Thoracic aorta (tissue), 2 donors: ENCODE data around the gene HIRIP3. TPM values are rescaled to one million over a fixed set of nuclear protein-coding genes. Genes with fewer than 3 reads are reported as not detected.
"Not testable (repeated sequence)": the region's sequence is repeated elsewhere in the genome, so short reads cannot be mapped to it uniquely, and the experiment has no call there.

Source experiments
- ATAC-seq: fragments of 150-250 bp; one replicate; pipeline ENCODE4 v1.8.0; 2017; ENCODE audit warnings: low read depth; ENCODE audit not compliant: insufficient number of reproducible peaks, low FRiP score
- DNase-seq: peaks from one replicate; pipeline ENCODE4 v3.0.0-alpha.2; 2020; ENCODE audit warnings: low spot score
- H3K27ac ChIP-seq, 2 donors: fragments of 200-600 bp; sonication (generic); 1 replicate in 1 of 2; 2 replicates in 1 of 2; pipeline ENCODE4 v1.5.1; 2016; ENCODE audit warnings: mild to moderate bottlenecking in 2 of 2, moderate library complexity in 2 of 2
- H3K27me3 ChIP-seq: fragments of 200-600 bp; sonication (generic); replicated peaks from 2 replicates; pipeline ENCODE4 v1.6.0; 2016; ENCODE audit warnings: mild to moderate bottlenecking; ENCODE audit not compliant: insufficient read depth
- H3K36me3 ChIP-seq: fragments of 200-600 bp; sonication (generic); one replicate; pipeline ENCODE4 v1.5.1; 2016
- H3K4me1 ChIP-seq, 2 donors: fragments of 200-600 bp; sonication (generic); 1 replicate in 1 of 2; 2 replicates in 1 of 2; pipeline versions ENCODE4 v1.5.1 to v1.6.0; 2016; ENCODE audit warnings: low read depth in 2 of 2, mild to moderate bottlenecking in 1 of 2; ENCODE audit not compliant: control insufficient read depth in 1 of 2
- H3K4me3 ChIP-seq: fragments of 200-600 bp; sonication (generic); 2 replicates; pipeline ENCODE4 v1.5.1; 2016; ENCODE audit warnings: mild to moderate bottlenecking
- H3K9me3 ChIP-seq: fragments of 200-600 bp; sonication (generic); 2 replicates; pipeline ENCODE4 v1.5.1; 2016
- total RNA-seq, 2 donors: library from RNA; depleted of rRNA; stranded (reverse); fragments of >200 nt; gene quantifications; one replicate each; pipeline versions ENCODE4 v1.1.0 to v1.2.3, GENCODE V29; 2016
- TF ChIP-seq, protein P1 (sequence below): fragments of 200-600 bp; sonication (generic); IDR thresholded peaks from one replicate; pipeline ENCODE4 v1.5.1; 2019; ENCODE audit warnings: antibody characterized with exemption

The HIRIP3 gene, protein sequence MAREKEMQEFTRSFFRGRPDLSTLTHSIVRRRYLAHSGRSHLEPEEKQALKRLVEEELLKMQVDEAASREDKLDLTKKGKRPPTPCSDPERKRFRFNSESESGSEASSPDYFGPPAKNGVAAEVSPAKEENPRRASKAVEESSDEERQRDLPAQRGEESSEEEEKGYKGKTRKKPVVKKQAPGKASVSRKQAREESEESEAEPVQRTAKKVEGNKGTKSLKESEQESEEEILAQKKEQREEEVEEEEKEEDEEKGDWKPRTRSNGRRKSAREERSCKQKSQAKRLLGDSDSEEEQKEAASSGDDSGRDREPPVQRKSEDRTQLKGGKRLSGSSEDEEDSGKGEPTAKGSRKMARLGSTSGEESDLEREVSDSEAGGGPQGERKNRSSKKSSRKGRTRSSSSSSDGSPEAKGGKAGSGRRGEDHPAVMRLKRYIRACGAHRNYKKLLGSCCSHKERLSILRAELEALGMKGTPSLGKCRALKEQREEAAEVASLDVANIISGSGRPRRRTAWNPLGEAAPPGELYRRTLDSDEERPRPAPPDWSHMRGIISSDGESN
- total RNA-seq = 10 to 100 TPM in 1 of 2 donors, 1 to 10 TPM in 1; 6.1 to 17.7 TPM

DNA sequence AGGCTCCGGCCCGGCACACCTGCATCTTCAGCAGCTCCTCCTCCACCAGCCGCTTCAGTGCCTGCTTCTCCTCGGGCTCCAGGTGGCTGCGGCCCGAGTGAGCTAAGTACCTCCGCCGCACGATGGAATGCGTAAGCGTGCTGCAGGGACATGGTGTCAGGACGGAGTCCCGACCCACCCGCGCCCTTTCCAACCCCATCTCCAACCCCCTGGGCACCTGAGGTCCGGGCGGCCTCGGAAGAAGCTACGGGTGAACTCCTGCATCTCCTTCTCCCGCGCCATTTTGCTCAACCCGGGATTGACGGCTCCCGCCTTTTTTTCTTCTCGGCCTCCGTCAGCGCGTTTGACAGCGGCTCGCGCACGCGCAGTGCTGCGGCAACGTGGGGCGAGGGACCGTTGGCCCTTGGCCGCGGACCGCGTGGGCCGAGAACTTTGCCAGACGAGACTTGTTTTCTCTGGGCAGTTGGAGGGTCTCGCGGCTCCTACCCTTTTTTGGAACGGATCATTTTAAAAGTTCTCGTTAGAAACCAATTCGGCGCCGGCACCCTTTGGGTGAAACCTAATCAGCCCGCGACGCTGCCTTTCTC, at the start of gene HIRIP3:
Gene HIRIP3 (minus strand): TSS at position 294 of the 587 bp plus-strand sequence. CDS start 12 bp downstream, at position 282.
- TF ChIP-seq, protein P1, sequence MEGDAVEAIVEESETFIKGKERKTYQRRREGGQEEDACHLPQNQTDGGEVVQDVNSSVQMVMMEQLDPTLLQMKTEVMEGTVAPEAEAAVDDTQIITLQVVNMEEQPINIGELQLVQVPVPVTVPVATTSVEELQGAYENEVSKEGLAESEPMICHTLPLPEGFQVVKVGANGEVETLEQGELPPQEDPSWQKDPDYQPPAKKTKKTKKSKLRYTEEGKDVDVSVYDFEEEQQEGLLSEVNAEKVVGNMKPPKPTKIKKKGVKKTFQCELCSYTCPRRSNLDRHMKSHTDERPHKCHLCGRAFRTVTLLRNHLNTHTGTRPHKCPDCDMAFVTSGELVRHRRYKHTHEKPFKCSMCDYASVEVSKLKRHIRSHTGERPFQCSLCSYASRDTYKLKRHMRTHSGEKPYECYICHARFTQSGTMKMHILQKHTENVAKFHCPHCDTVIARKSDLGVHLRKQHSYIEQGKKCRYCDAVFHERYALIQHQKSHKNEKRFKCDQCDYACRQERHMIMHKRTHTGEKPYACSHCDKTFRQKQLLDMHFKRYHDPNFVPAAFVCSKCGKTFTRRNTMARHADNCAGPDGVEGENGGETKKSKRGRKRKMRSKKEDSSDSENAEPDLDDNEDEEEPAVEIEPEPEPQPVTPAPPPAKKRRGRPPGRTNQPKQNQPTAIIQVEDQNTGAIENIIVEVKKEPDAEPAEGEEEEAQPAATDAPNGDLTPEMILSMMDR = no peak
- H3K27ac ChIP-seq = peak within 1 kb of the TSS; percentile 89 to 96
- no peaks in the 10 kb centered on the region for H3K27me3 ChIP-seq
- H3K4me3 ChIP-seq = peak within 1 kb of the TSS; percentile 86
- peaks cover 16% of the 10 kb centered on the region for H3K36me3 ChIP-seq
- peak; percentile 47 for DNase-seq
- H3K4me1 ChIP-seq = peaks cover 12 to 20% of the 10 kb centered on the region in 2 donors
- peak; percentile 57 for ATAC-seq
- H3K9me3 ChIP-seq = no peaks in the 10 kb centered on the region

DNA sequence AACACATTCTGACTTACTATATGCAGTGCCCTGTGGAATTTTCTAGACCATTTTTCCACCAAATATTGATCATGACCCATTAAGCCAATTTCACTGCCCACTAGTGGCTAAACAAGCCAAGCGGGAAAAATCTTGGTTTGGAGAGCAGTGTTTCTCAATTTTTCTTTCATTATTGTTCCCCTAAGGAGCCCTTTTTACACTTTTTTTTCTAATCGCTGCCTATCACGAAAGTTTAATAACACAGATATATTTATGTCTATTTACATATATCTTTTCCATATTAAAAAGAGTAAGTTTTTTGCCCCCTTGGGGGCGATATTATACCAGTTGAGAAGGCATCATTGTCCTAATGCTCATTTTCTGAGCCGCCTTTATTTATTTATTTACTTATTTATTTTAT, 46.4 kb upstream of the HIRIP3 start:
- Histone ChIP-seq H3K36me3 (no peaks in the 10 kb centered on the region), H3K9me3 (no peaks in the 10 kb centered on the region)
- TF ChIP-seq, protein P1 = peak; percentile 31

DNA sequence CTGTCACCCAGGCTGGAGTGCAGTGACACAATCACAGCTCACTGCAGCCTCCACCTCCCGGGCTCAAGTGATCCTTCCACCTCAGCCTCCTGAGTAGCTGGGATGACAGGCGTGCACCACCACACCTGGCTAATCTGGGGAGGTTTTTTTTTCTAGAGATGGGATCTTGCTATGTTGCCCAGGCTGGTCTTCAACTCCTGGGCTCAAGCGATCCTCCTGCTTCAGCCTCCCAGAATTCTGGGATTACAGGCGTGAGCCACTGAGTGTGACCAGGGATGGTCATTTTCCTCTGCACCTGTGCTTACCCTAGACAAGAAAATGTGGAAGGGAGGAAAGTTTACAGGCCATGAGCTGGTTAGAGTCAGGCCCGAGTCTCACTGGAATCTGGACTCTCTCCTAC, 45.3 kb upstream of the HIRIP3 start:
- H3K4me3 ChIP-seq, H3K27me3 ChIP-seq, DNase-seq, ATAC-seq, H3K27ac ChIP-seq, H3K36me3 ChIP-seq, H3K9me3 ChIP-seq, H3K4me1 ChIP-seq: not testable (repeated sequence)

More for the DNA sequence above, 46.4 kb upstream of the HIRIP3 start:
- H3K4me1 ChIP-seq = no peaks in the 10 kb centered on the region
- H3K27me3 ChIP-seq = no peaks in the 10 kb centered on the region
- ATAC-seq = no peak
- H3K27ac ChIP-seq = no peak overlapping the region
- DNase-seq = no peak
- no peak overlapping the region for H3K4me3 ChIP-seq

DNA sequence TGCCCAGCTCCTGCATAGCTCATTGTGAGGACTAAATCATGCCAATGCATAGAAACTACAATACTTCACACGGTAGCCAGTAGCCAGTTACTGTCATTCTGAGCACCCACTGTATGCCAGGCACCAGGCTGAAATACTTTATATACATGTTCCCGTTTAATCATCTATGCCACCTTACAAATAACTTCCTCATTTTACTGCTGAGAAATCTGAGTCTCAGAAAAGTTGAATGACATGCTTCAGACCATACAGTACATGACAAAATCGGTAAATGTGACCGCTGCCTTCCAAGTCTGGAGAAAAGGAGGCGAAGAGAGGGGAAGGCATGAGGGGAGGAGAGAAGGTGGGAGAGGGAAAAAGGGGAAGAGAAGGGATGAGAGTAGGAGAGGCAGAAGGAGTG, 44.8 kb upstream of the HIRIP3 start:
- Histone ChIP-seq H3K9me3 (no peaks in the 10 kb centered on the region), H3K27ac (no peak overlapping the region), H3K4me3 (no peak overlapping the region), H3K4me1 (no peaks in the 10 kb centered on the region), H3K27me3 (no peaks in the 10 kb centered on the region), H3K36me3 (no peaks in the 10 kb centered on the region)
- DNase-seq = no peak
- TF ChIP-seq, protein P1 = no peak
- ATAC-seq = no peak

DNA sequence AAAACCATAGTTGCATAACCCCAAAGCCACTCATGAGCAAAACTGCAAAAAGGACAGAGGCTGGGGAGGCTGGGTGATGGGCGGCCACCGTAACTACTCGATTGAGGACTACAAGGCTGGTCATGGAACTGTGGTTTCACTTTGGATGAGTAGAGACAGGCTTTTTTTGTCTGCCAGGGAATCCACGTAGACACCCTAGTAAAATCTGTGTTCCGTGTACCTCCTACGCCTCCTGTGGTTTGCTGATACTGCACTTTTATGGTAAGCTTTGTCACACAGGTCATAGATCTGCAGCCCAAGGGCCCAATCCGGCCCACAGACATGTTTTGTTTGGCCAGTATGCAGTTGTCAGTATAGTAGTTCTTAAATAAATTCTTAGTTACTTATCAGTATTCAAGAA, 37.9 kb upstream of the HIRIP3 start:
- no peak overlapping the region for H3K27ac ChIP-seq
- H3K4me3 ChIP-seq = no peak overlapping the region
- no peak for ATAC-seq
- H3K36me3 ChIP-seq = no peaks in the 10 kb centered on the region
- H3K4me1 ChIP-seq = peaks cover 2 to 8% of the 10 kb centered on the region in 2 donors
- TF ChIP-seq, protein P1 = no peak
- no peaks in the 10 kb centered on the region for H3K9me3 ChIP-seq
- H3K27me3 ChIP-seq = peaks cover 19% of the 10 kb centered on the region
- no peak for DNase-seq
